Suprapubic skin (tissue), 4 donors: ENCODE data around the gene ADGRG7. TPM values are rescaled to one million over a fixed set of nuclear protein-coding genes. Genes with fewer than 3 reads are reported as not detected.

ENCODE experiments used
- DNase-seq, 2 donors: peaks; one replicate each; pipeline ENCODE4 v3.0.0-alpha.2; 2019; ENCODE audit warnings: low spot score in 2 of 2
- H3K27ac ChIP-seq: fragments of 200-600 bp; sonication (generic); one replicate; pipeline ENCODE4 v1.5.1; 2019
- H3K27me3 ChIP-seq: fragments of 200-600 bp; sonication (generic); one replicate; pipeline ENCODE4 v1.5.1; 2019
- H3K36me3 ChIP-seq: fragments of 200-600 bp; sonication (generic); one replicate; pipeline ENCODE4 v1.5.1; 2019
- H3K4me1 ChIP-seq: fragments of 200-600 bp; sonication (generic); one replicate; pipeline ENCODE4 v1.5.1; 2019
- H3K4me3 ChIP-seq: fragments of 200-600 bp; sonication (generic); one replicate; pipeline ENCODE4 v1.5.1; 2019; ENCODE audit warnings: mild to moderate bottlenecking
- H3K9me3 ChIP-seq: fragments of 200-600 bp; sonication (generic); one replicate; pipeline ENCODE4 v1.5.1; 2019
- EP300 ChIP-seq: sonication (generic); formaldehyde crosslinking; IDR thresholded peaks from one replicate; pipeline ENCODE4 v1.6.1; 2017; ENCODE audit warnings: antibody characterized with exemption
- POLR2A ChIP-seq, 2 donors: fragments of 450-650 bp; IDR thresholded peaks; one replicate each; pipeline ENCODE4 v1.6.1; 2017; ENCODE audit warnings: antibody characterized with exemption in 2 of 2, mild to moderate bottlenecking in 2 of 2, moderate library complexity in 2 of 2
- POLR2AphosphoS5 ChIP-seq, 3 donors: sonication (generic); formaldehyde crosslinking; IDR thresholded peaks; one replicate each; pipeline ENCODE4 v1.6.1; 2017; ENCODE audit warnings: antibody characterized with exemption in 3 of 3
- WGBS: methylation state at CpG from one replicate; pipeline ENCODE4 v1.1.5; 2018; 5-methylcytosine and 5-hydroxymethylcytosine counted together
- total RNA-seq, 4 donors: library from RNA; depleted of rRNA; stranded (reverse); fragments of >200 nt; gene quantifications; one replicate each; pipeline ENCODE4 v1.1.0, GENCODE V29; 2016
- TF ChIP-seq, protein P1 (sequence below), 2 donors: fragments of 200-600 bp in 1 of 2; fragments of 450-650 bp in 1 of 2; sonication (generic) in 1 of 2; IDR thresholded peaks; one replicate each; pipeline ENCODE4 v1.5.1; 2016 to 2019; ENCODE audit warnings: antibody characterized with exemption in 2 of 2, mild to moderate bottlenecking in 1 of 2, moderate library complexity in 1 of 2

Gene ADGRG7
- total RNA-seq, 4 donors from 2014 or later: 0.32 TPM; not detected in 3

DNA sequence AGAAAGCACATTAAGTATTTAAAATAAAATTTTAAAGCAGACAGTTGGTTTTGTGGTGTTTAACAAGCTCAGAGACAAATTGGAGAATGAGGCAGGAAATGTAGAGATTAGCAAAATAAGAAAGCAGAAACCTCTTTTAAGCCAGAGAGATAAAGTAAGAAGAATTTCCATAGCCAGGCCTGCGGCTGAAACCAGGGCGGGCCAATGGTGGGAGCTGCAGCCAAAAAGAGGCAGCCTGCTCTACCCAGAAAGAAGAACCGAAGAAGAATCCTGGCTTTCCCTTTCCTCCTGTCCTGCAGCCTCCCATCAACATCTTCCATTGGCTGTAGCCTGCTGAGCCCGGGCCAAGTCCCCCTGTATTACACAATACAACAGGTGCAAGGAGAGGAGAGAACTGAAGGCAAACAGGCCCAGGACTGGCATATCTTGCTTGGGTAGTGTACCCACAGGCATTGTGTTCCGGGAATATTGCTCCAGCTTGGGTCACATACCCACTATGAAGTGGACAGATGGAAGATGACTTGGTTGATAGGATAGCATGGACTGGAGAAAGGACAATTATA lies 88.4 kb downstream of the ADGRG7 start:
- no peaks in the 10 kb centered on the region for H3K4me1 ChIP-seq
- 87% methylated on average over 5 of the region's 5 CpGs for whole genome bisulfite sequencing
- TF ChIP-seq EP300: no peak
- TF ChIP-seq POLR2A (IDR thresholded peaks at IDR 0.05): no peak
- TF ChIP-seq POLR2AphosphoS5 (IDR thresholded peaks at IDR 0.05): no peak
- H3K27me3 ChIP-seq: peaks cover 20% of the 10 kb centered on the region
- H3K27ac ChIP-seq: no peak overlapping the region
- no peak overlapping the region for H3K4me3 ChIP-seq
- H3K36me3 ChIP-seq: no peaks in the 10 kb centered on the region
- no peak for DNase-seq
- no peaks in the 10 kb centered on the region for H3K9me3 ChIP-seq

DNA sequence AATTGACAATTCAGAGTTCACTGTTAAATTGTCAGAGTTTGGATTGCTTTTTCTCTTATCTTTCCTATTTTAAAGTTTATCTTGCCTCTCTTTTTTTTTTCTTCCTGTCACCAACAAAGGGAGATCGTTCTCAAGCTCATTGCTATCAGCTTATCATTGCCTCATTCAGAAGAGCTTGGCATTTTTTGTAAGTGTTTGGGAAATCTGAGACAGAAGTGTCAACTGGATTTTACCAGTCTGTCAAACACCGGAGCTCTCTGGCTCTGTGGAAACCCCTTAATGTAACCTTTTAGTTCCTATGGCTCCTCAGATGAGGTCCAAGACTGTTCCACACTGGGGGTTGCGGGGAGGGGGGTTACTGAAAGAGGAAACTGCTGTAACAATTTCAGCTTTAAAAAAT lies 89.3 kb downstream of the ADGRG7 start:
- H3K9me3 ChIP-seq: no peaks in the 10 kb centered on the region
- no peaks in the 10 kb centered on the region for H3K36me3 ChIP-seq
- no peak for DNase-seq
- H3K4me3 ChIP-seq: no peak overlapping the region
- peaks cover 20% of the 10 kb centered on the region for H3K27me3 ChIP-seq
- no peak overlapping the region for H3K27ac ChIP-seq
- TF ChIP-seq, protein P1, sequence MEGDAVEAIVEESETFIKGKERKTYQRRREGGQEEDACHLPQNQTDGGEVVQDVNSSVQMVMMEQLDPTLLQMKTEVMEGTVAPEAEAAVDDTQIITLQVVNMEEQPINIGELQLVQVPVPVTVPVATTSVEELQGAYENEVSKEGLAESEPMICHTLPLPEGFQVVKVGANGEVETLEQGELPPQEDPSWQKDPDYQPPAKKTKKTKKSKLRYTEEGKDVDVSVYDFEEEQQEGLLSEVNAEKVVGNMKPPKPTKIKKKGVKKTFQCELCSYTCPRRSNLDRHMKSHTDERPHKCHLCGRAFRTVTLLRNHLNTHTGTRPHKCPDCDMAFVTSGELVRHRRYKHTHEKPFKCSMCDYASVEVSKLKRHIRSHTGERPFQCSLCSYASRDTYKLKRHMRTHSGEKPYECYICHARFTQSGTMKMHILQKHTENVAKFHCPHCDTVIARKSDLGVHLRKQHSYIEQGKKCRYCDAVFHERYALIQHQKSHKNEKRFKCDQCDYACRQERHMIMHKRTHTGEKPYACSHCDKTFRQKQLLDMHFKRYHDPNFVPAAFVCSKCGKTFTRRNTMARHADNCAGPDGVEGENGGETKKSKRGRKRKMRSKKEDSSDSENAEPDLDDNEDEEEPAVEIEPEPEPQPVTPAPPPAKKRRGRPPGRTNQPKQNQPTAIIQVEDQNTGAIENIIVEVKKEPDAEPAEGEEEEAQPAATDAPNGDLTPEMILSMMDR (IDR thresholded peaks at IDR 0.05): no peak
- TF ChIP-seq POLR2A (IDR thresholded peaks at IDR 0.05) (no peak), POLR2AphosphoS5 (IDR thresholded peaks at IDR 0.05) (no peak), EP300 (no peak)
- H3K4me1 ChIP-seq: no peaks in the 10 kb centered on the region
- 52% methylated on average over 3 of the region's 3 CpGs for WGBS

DNA sequence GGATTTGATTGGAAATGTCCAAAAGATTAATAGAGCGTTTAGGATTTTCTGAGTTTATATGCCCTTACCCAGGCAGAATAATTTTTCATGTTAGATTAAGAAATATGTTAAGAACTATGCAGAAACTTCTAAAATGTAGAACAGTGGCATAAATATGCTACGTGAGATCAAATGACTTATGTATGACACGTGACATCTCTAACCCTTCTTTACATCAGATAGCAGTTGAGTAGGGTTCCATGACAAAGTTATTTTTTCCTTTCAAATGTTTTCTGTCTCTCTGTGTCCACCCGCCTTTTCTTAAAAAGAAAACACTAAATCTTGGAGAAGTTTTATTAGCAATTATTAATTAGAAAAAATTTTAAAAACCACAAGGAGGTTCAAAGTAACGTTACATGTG lies 91.3 kb downstream of the ADGRG7 start:
- Histone ChIP-seq H3K36me3 (no peaks in the 10 kb centered on the region), H3K4me1 (no peaks in the 10 kb centered on the region), H3K9me3 (no peaks in the 10 kb centered on the region), H3K4me3 (no peak overlapping the region), H3K27me3 (peaks cover 16% of the 10 kb centered on the region), H3K27ac (no peak overlapping the region)
- DNase-seq: no peak
- 77% methylated on average over 5 of the region's 5 CpGs for WGBS
- TF ChIP-seq EP300 (no peak), POLR2A (IDR thresholded peaks at IDR 0.05) (no peak), POLR2AphosphoS5 (IDR thresholded peaks at IDR 0.05) (no peak)
- TF ChIP-seq, protein P1 (IDR thresholded peaks at IDR 0.05): no peak

DNA sequence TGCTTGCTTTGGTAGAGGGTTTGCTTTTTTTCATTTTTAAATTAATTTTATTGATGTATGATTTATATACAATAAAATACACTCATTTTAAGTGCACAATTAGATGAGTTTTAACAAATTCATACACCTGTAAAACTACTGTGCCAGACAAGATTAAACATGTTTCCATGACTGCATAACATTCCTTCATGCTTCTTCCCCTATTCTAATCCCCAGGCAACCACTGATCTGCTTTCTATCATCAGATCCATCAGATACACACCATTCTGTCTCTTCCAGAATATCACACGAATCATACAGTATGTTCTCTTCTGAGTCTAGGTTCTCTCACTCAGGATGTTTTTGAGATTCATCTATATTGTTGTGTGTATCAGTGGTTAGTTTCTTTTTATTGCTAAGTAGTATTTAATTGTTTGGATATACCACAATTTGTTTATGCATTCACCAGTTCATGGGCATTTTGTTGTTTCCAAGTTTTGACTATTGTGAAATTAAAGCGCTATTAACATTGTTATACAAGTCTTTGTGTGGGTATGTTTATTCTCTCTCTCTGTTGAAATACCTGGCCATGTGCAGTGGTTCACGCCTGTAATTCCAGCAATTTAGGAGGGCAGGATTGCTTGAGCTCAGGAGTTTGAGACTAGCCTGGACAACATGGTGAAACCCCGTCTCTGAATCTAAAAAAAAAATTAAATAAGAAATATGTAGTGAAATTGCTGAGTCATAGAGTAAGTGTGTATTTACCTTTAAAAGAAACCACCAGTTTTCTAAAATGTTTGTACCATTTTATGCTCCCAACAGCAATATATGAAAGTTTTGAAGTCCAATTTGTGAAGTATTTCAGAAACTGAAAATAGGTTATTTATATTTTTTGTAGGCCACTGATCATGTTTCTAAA lies 92.9 kb downstream of the ADGRG7 start:
- WGBS: 55% methylated on average over 4 of the region's 4 CpGs
- Histone ChIP-seq H3K4me3 (no peak overlapping the region), H3K27me3 (peaks cover 8% of the 10 kb centered on the region), H3K4me1 (no peaks in the 10 kb centered on the region), H3K36me3 (no peaks in the 10 kb centered on the region), H3K9me3 (no peaks in the 10 kb centered on the region), H3K27ac (no peak overlapping the region)
- TF ChIP-seq EP300 (no peak), POLR2A (IDR thresholded peaks at IDR 0.05) (no peak), POLR2AphosphoS5 (IDR thresholded peaks at IDR 0.05) (no peak)
- TF ChIP-seq, protein P1 (IDR thresholded peaks at IDR 0.05): no peak
- DNase-seq: no peak

DNA sequence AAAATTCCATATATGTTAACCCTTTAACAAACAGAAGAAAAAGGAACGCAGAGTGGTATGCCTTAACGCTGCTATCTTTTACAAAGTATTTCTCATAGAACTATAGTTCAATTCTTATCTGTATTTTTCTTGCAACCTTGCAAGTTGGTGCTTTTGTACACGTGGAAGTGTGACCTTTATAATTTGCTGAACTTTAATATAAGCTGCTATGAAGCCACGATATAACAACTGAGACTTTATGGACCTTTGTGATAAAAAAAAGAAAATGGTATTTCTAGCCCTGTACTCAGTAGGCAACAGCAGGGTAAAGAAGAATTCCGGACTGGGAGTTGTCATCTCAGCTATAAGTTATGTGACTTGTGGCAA lies 93.6 kb downstream of the ADGRG7 start:
- WGBS: 83% methylated on average over 5 of the region's 5 CpGs
- H3K9me3 ChIP-seq: no peaks in the 10 kb centered on the region
- TF ChIP-seq POLR2A (IDR thresholded peaks at IDR 0.05): no peak
- TF ChIP-seq EP300: no peak
- TF ChIP-seq, protein P1 (IDR thresholded peaks at IDR 0.05): no peak
- no peak for TF ChIP-seq POLR2AphosphoS5 (IDR thresholded peaks at IDR 0.05)
- no peak overlapping the region for H3K27ac ChIP-seq
- H3K4me3 ChIP-seq: no peak overlapping the region
- no peaks in the 10 kb centered on the region for H3K4me1 ChIP-seq
- H3K36me3 ChIP-seq: no peaks in the 10 kb centered on the region
- peaks cover 8% of the 10 kb centered on the region for H3K27me3 ChIP-seq
- DNase-seq: no peak
